K562 (cell line): ENCODE results near the gene PCP4L1. TPM values are rescaled to one million over a fixed set of nuclear protein-coding genes. Genes with fewer than 3 reads are reported as not detected.

Experiments used
- COPS2 ChIP-seq: fragments of 450-650 bp; conservative IDR thresholded peaks from 2 replicates; pipeline ENCODE4 v1.6.1; 2016; ENCODE audit warnings: mild to moderate bottlenecking, moderate library complexity
- E2F8 ChIP-seq: fragments of 450-650 bp; IDR thresholded peaks from 2 replicates; pipeline ENCODE4 v1.7.1; 2018; ENCODE audit warnings: mild to moderate bottlenecking, low read depth; ENCODE audit not compliant: partially characterized antibody
- EHMT2 ChIP-seq: fragments of 450-650 bp; IDR thresholded peaks from 2 replicates; pipeline ENCODE4 v1.6.1; 2018; ENCODE audit warnings: antibody characterized with exemption
- GMEB1 ChIP-seq: fragments of 250-450 bp; sonication (Bioruptor Pico); IDR thresholded peaks from 2 replicates; pipeline ENCODE4 v1.4.0; 2020; ENCODE audit warnings: mild to moderate bottlenecking
- NFIC ChIP-seq: fragments of 450-650 bp; IDR thresholded peaks from 2 replicates; pipeline ENCODE4 v1.6.1; 2017; ENCODE audit warnings: mild to moderate bottlenecking, inconsistent platforms
- NR2C1 ChIP-seq, 2 experiments: fragments of 450-650 bp; IDR thresholded peaks; 2 replicates each; pipeline ENCODE4 v1.6.1; 2017; ENCODE audit warnings: mild to moderate bottlenecking in 2 of 2, antibody characterized with exemption in 1 of 2, inconsistent platforms in 1 of 2, missing compliant biosample characterization in 1 of 2, missing genetic modification characterization in 1 of 2
- NR3C1 ChIP-seq: sonication (generic); formaldehyde crosslinking; IDR thresholded peaks from 2 replicates; pipeline ENCODE4 v1.8.1; 2022; ENCODE audit warnings: missing genetic modification reagents
- PURB ChIP-seq: sonication (generic); formaldehyde crosslinking; IDR thresholded peaks from 2 replicates; pipeline ENCODE4 v1.9.0; 2021; ENCODE audit warnings: low read depth, mild to moderate bottlenecking, missing genetic modification reagents
- SAFB ChIP-seq: fragments of 200-400 bp; formaldehyde crosslinking; IDR thresholded peaks from 2 replicates; pipeline ENCODE4 v1.6.1; 2017; ENCODE audit warnings: low read depth, low read length, borderline replicate concordance
- TCF7L2 ChIP-seq: fragments of 150-350 bp; IDR thresholded peaks from 2 replicates; pipeline ENCODE4 v1.6.1; 2016; ENCODE audit warnings: low read depth, mild to moderate bottlenecking, low read length, moderate library complexity
- ZNF3 ChIP-seq: fragments of 250-450 bp; sonication (Bioruptor Pico); IDR thresholded peaks from 2 replicates; pipeline ENCODE4 v1.5.0; 2021; ENCODE audit warnings: mild to moderate bottlenecking, moderate library complexity
- ZNF408 ChIP-seq: fragments of 250-450 bp; sonication (Bioruptor Pico); IDR thresholded peaks from 2 replicates; pipeline ENCODE4 v1.4.0; 2020; ENCODE audit warnings: low read depth, mild to moderate bottlenecking, moderate library complexity
- ZNF507 ChIP-seq: conservative IDR thresholded peaks from 2 replicates; pipeline ENCODE4 v1.6.1; 2017; ENCODE audit warnings: missing genetic modification characterization, missing compliant biosample characterization
- ZNF644 ChIP-seq: fragments of 200-800 bp; sonication (Bioruptor generic); IDR thresholded peaks from 2 replicates; pipeline ENCODE4 v1.6.1; 2016; ENCODE audit warnings: low read depth, missing genetic modification characterization, missing compliant biosample characterization
- ZNF76 ChIP-seq: fragments of 250-450 bp; sonication (Bioruptor Pico); IDR thresholded peaks from 2 replicates; pipeline ENCODE4 v1.4.0; 2020; ENCODE audit warnings: mild to moderate bottlenecking, moderate library complexity, borderline replicate concordance
- polyA plus RNA-seq, 8 experiments: library from polyadenylated mRNA; depleted of rRNA in 4 of 8; stranded (reverse) in 5 of 8; unstranded in 3 of 8; fragments of >200 nt; fragmentation: Nextera tagmentation in 2 of 8; fragmentation: Illumina TruSeq in 1 of 8; extraction: Ambion mirVana in 2 of 8; extraction: Trizol in 1 of 8; gene quantifications; 2 replicates each; pipeline versions ENCODE4 v1.2.1 to v1.2.3, GENCODE V29; 2011 to 2014; ENCODE audit warnings: inconsistent platforms in 1 of 8, missing spikeins in 1 of 8
- total RNA-seq, 7 experiments: library from RNA; depleted of rRNA in 6 of 7; stranded (reverse); fragments of >200 nt in 6 of 7; fragmentation: Illumina TruSeq in 2 of 7; extraction: Trizol in 2 of 7; gene quantifications; 2 replicates each; pipeline versions ENCODE4 v1.2.1 to v1.2.3, GENCODE V29; 2011 to 2021; ENCODE audit warnings: low replicate concordance in 1 of 7
- TF ChIP-seq, protein P1 (sequence below): fragments of 250-450 bp; sonication (Bioruptor Pico); IDR thresholded peaks from 2 replicates; pipeline ENCODE4 v1.9.0; 2021; ENCODE audit warnings: mild to moderate bottlenecking
- TF ChIP-seq, protein P2 (sequence below): fragments of 450-650 bp; IDR thresholded peaks from 2 replicates; pipeline ENCODE4 v1.7.0; 2016; ENCODE audit warnings: borderline replicate concordance
- TF ChIP-seq, protein P3 (sequence below): fragments of 450-650 bp; IDR thresholded peaks from 2 replicates; pipeline ENCODE4 v1.6.1; 2016; ENCODE audit warnings: mild to moderate bottlenecking

The PCP4L1 gene
- total and polyA plus RNA-seq, 9 of the 15 experiments (the other 6 are each of a cell fraction or from before 2014, with no cell fraction given): not detected

- TF ChIP-seq, protein P1, sequence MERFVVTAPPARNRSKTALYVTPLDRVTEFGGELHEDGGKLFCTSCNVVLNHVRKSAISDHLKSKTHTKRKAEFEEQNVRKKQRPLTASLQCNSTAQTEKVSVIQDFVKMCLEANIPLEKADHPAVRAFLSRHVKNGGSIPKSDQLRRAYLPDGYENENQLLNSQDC (CRISPR knock-in tag): no peak
- TF ChIP-seq COPS2: no peak
- no peak for TF ChIP-seq ZNF76 (CRISPR knock-in tag)
- TF ChIP-seq TCF7L2: no peak
- TF ChIP-seq ZNF3 (CRISPR knock-in tag): no peak
- peak; percentile 80; the same call in 1 of the 2 replicates for TF ChIP-seq ZNF644 (tag)
- peak; percentile 72 for TF ChIP-seq NR2C1 (IDR thresholded peaks at IDR 0.05)
- TF ChIP-seq NR2C1 (tag; IDR thresholded peaks at IDR 0.05): peak; percentile 72
- TF ChIP-seq NFIC: no peak; the same call in 1 of the 2 replicates
- TF ChIP-seq, protein P2, sequence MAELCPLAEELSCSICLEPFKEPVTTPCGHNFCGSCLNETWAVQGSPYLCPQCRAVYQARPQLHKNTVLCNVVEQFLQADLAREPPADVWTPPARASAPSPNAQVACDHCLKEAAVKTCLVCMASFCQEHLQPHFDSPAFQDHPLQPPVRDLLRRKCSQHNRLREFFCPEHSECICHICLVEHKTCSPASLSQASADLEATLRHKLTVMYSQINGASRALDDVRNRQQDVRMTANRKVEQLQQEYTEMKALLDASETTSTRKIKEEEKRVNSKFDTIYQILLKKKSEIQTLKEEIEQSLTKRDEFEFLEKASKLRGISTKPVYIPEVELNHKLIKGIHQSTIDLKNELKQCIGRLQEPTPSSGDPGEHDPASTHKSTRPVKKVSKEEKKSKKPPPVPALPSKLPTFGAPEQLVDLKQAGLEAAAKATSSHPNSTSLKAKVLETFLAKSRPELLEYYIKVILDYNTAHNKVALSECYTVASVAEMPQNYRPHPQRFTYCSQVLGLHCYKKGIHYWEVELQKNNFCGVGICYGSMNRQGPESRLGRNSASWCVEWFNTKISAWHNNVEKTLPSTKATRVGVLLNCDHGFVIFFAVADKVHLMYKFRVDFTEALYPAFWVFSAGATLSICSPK: no peak
- no peak for TF ChIP-seq ZNF408 (CRISPR knock-in tag)
- no peak for TF ChIP-seq SAFB
- no peak for TF ChIP-seq ZNF507
- peak; percentile 66 for TF ChIP-seq E2F8
- TF ChIP-seq NR3C1 (CRISPR knock-in tag): no peak
- TF ChIP-seq EHMT2: no peak
- TF ChIP-seq, protein P3, sequence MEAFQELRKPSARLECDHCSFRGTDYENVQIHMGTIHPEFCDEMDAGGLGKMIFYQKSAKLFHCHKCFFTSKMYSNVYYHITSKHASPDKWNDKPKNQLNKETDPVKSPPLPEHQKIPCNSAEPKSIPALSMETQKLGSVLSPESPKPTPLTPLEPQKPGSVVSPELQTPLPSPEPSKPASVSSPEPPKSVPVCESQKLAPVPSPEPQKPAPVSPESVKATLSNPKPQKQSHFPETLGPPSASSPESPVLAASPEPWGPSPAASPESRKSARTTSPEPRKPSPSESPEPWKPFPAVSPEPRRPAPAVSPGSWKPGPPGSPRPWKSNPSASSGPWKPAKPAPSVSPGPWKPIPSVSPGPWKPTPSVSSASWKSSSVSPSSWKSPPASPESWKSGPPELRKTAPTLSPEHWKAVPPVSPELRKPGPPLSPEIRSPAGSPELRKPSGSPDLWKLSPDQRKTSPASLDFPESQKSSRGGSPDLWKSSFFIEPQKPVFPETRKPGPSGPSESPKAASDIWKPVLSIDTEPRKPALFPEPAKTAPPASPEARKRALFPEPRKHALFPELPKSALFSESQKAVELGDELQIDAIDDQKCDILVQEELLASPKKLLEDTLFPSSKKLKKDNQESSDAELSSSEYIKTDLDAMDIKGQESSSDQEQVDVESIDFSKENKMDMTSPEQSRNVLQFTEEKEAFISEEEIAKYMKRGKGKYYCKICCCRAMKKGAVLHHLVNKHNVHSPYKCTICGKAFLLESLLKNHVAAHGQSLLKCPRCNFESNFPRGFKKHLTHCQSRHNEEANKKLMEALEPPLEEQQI: no peak
- TF ChIP-seq PURB (CRISPR knock-in tag): no peak
- TF ChIP-seq GMEB1: no peak
Measured at GRCh38 chr1:161314201-161314981, 55.8 kb downstream of the PCP4L1 start, which contains the start of gene SDHC (continued).
